Smooth muscle cell (in vitro differentiated cells): Measurements from ENCODE around the gene HOXA4. TPM values are rescaled to one million over a fixed set of nuclear protein-coding genes. Genes with fewer than 3 reads are reported as not detected.
A peak's percentile ranks its signal among the peaks of the same experiment; 100 is the strongest.

Experiments used
- DNase-seq: peaks from one replicate; lab custom pipeline; 2025; ENCODE audit not compliant: unreplicated experiment; lab: John Stamatoyannopoulos, UW
- H2AFZ ChIP-seq: fragments of 200-600 bp; sonication (generic); 2 replicates; pipeline ENCODE4 v1.6.0; 2016; ENCODE audit warnings: antibody characterized with exemption, low read depth, mild to moderate bottlenecking
- H3F3A ChIP-seq: fragments of 200-600 bp; sonication (generic); 2 replicates; pipeline ENCODE4 v1.6.0; 2017; ENCODE audit warnings: antibody characterized with exemption, low read depth
- H3K27ac ChIP-seq: fragments of 200-600 bp; sonication (generic); 2 replicates; pipeline ENCODE4 v1.5.1; 2016; ENCODE audit warnings: low read depth, mild to moderate bottlenecking
- H3K27me3 ChIP-seq: fragments of 200-600 bp; sonication (generic); 2 replicates; pipeline ENCODE4 v1.6.1; 2016; ENCODE audit warnings: low read depth, mild to moderate bottlenecking
- H3K36me3 ChIP-seq: fragments of 200-600 bp; sonication (generic); 2 replicates; pipeline ENCODE4 v1.5.1; 2016; ENCODE audit warnings: low read depth
- H3K4me1 ChIP-seq: fragments of 200-600 bp; sonication (generic); 2 replicates; pipeline ENCODE4 v1.5.1; 2016; ENCODE audit warnings: low read depth
- H3K4me2 ChIP-seq: fragments of 200-600 bp; sonication (generic); 2 replicates; pipeline ENCODE4 v1.6.0; 2016; ENCODE audit warnings: mild to moderate bottlenecking
- H3K4me3 ChIP-seq: fragments of 200-600 bp; sonication (generic); 2 replicates; pipeline ENCODE4 v1.5.1; 2016; ENCODE audit warnings: mild to moderate bottlenecking
- H3K79me2 ChIP-seq: fragments of 200-600 bp; sonication (generic); 2 replicates; pipeline ENCODE4 v1.6.0; 2016; ENCODE audit warnings: low read depth, mild to moderate bottlenecking
- H3K9ac ChIP-seq: fragments of 200-600 bp; sonication (generic); 2 replicates; pipeline ENCODE4 v1.6.0; 2016; ENCODE audit warnings: low read depth
- H3K9me3 ChIP-seq: fragments of 200-600 bp; sonication (generic); replicated peaks from 2 replicates; pipeline ENCODE4 v1.5.1; 2016; ENCODE audit warnings: low read depth
- H4K20me1 ChIP-seq: fragments of 200-600 bp; sonication (generic); 2 replicates; pipeline ENCODE4 v1.6.0; 2016; ENCODE audit warnings: low read depth
- CTCF ChIP-seq: fragments of 200-600 bp; sonication (generic); IDR thresholded peaks from 2 replicates; pipeline ENCODE4 v1.5.1; 2017; ENCODE audit warnings: borderline replicate concordance, mild to moderate bottlenecking, antibody characterized with exemption; ENCODE audit not compliant: insufficient read depth, poor library complexity, severe bottlenecking
- WGBS: methylation state at CpG from one replicate; pipeline ENCODE4 v1.1.7; 2016; ENCODE audit warnings: low lambda C conversion rate; 5-methylcytosine and 5-hydroxymethylcytosine counted together
- polyA plus RNA-seq: library from polyadenylated mRNA; unstranded; fragments of >200 nt; fragmentation: Nextera tagmentation; extraction: Ambion mirVana; gene quantifications from 2 replicates; pipeline ENCODE4 v1.2.1, GENCODE V29; 2016
- total RNA-seq: library from RNA; depleted of rRNA; stranded (reverse); fragments of >200 nt; gene quantifications from 2 replicates; pipeline ENCODE4 v1.2.3, GENCODE V29; 2014

HOXA4 gene
- total and polyA plus RNA-seq, 2 experiments from 2014 or later: 0.22 TPM; not detected in 1

DNA sequence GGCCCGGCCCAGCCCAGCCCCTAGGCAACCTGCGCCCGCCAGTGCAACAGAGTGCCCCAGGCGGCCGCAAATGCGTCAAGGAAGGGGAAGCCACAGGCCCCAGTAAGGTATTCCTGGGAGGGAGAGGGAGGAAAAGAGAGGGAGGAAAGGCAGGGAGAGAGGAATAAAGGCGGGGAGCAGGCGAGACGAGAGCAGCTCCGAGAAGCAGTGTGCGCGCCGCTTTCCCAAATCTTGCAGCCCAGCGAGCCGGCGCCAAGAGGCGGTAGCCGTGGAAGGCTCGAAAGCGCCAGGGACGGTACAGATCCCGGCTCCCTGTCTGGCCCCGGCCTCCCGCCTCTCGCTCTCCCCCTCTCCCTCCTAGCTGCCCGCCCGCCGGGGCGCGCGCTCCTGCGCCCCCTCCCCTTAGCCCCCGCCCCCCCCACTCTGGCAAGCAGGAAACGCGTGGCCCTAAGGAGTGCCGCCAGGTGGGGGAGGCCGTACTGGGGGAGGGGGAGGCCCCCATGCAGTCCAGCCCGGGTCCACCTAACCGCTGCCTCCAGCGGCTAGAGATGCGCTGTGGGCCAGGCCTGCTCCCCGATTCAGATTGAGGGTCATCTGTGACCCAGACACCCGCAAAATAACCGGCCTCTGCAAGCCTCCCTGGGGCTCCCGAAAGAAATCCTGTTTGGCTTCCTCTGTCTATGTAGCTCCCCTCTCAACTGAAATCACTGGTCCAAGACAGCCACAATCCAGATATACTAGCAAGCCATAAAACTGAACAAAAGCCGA lies 39.3 kb upstream of the HOXA4 start:
- no peak for DNase-seq
- peak overlapping the region; percentile 95 for H3K27ac ChIP-seq

GRCh38 chr7:27168265-27168947 lies 37.8 kb upstream of the HOXA4 start:
- H3F3A ChIP-seq: peaks cover 7% of the 10 kb centered on the region
- no peaks in the 10 kb centered on the region for H3K4me1 ChIP-seq
- no peak for DNase-seq
- H3K36me3 ChIP-seq: no peaks in the 10 kb centered on the region
- H3K79me2 ChIP-seq: peaks cover 100% of the 10 kb centered on the region
- H3K9me3 ChIP-seq: no peaks in the 10 kb centered on the region
- H3K9ac ChIP-seq: peak overlapping the region; percentile 88
- peak overlapping the region; percentile 89 for H3K4me2 ChIP-seq
- peak overlapping the region; percentile 67 for H3K4me3 ChIP-seq
- no peak for TF ChIP-seq CTCF
- peaks cover 28% of the 10 kb centered on the region for H4K20me1 ChIP-seq
- H2AFZ ChIP-seq: peak overlapping the region; percentile 80
- H3K27ac ChIP-seq: peak overlapping the region; percentile 95
- 19% methylated on average over 25 of the region's 25 CpGs for WGBS
- H3K27me3 ChIP-seq: peaks cover 60% of the 10 kb centered on the region

More for the DNA sequence above, 39.3 kb upstream of the HOXA4 start:
- H2AFZ ChIP-seq: no peak overlapping the region
- no peaks in the 10 kb centered on the region for H3K9me3 ChIP-seq
- peak overlapping the region; percentile 89 for H3K4me2 ChIP-seq
- H3K9ac ChIP-seq: peak overlapping the region; percentile 88
- peaks cover 7% of the 10 kb centered on the region for H3F3A ChIP-seq
- H3K4me3 ChIP-seq: peak overlapping the region; percentile 67
- no peaks in the 10 kb centered on the region for H3K36me3 ChIP-seq
- peaks cover 52% of the 10 kb centered on the region for H3K27me3 ChIP-seq
- TF ChIP-seq CTCF: no peak
- H3K79me2 ChIP-seq: peaks cover 100% of the 10 kb centered on the region
- H4K20me1 ChIP-seq: peaks cover 22% of the 10 kb centered on the region
- H3K4me1 ChIP-seq: no peaks in the 10 kb centered on the region
- 2% methylated on average over 25 of the region's 46 CpGs for WGBS

- TF ChIP-seq CTCF: no peak
- WGBS: 18% methylated on average over 4 of the region's 4 CpGs
- peaks cover 60% of the 10 kb centered on the region for H3K27me3 ChIP-seq
- DNase-seq: no peak
- H3K4me1 ChIP-seq: no peaks in the 10 kb centered on the region
- H4K20me1 ChIP-seq: peaks cover 28% of the 10 kb centered on the region
- H3K4me2 ChIP-seq: peak overlapping the region; percentile 89
- H3K27ac ChIP-seq: peak overlapping the region; percentile 95
- peak overlapping the region; percentile 88 for H3K9ac ChIP-seq
- peaks cover 7% of the 10 kb centered on the region for H3F3A ChIP-seq
- peak overlapping the region; percentile 67 for H3K4me3 ChIP-seq
- H2AFZ ChIP-seq: no peak overlapping the region
- H3K79me2 ChIP-seq: peaks cover 100% of the 10 kb centered on the region
- no peaks in the 10 kb centered on the region for H3K36me3 ChIP-seq
- no peaks in the 10 kb centered on the region for H3K9me3 ChIP-seq
These were observed 37.3 kb upstream of the HOXA4 start for GRCh38 chr7:27167916-27168264.
